Measurements from ENCODE around the gene PAGR1.
A peak's percentile ranks its signal among the peaks of the same experiment; 100 is the strongest.

PAGR1 gene

GRCh38 chr16:29852654-29853053, 36.7 kb downstream of the PAGR1 start:
- TF ChIP-seq CREB5 (CRISPR knock-in tag; IDR thresholded peaks at IDR 0.05; ENCODE audit: low read depth) (no peak), SNAI2 (CRISPR knock-in tag; IDR thresholded peaks at IDR 0.05) (no peak), ZFP30 (CRISPR knock-in tag; IDR thresholded peaks at IDR 0.05) (no peak), POU6F1 (CRISPR knock-in tag; IDR thresholded peaks at IDR 0.05; ENCODE audit: borderline replicate concordance, low read depth) (no peak), BACH2 (CRISPR knock-in tag; IDR thresholded peaks at IDR 0.05; ENCODE audit: borderline replicate concordance) (no peak), ESRRG (CRISPR knock-in tag; IDR thresholded peaks at IDR 0.05) (no peak), ZC3H10 (CRISPR knock-in tag; IDR thresholded peaks at IDR 0.05) (no peak), ZNF8 (CRISPR knock-in tag; IDR thresholded peaks at IDR 0.05) (no peak), TOX (CRISPR knock-in tag; IDR thresholded peaks at IDR 0.05; ENCODE audit: borderline replicate concordance) (no peak), ZFP3 (CRISPR knock-in tag; IDR thresholded peaks at IDR 0.05) (no peak), CSDC2 (CRISPR knock-in tag; IDR thresholded peaks at IDR 0.05) (no peak), TCF4 (CRISPR knock-in tag; IDR thresholded peaks at IDR 0.05; ENCODE audit: borderline replicate concordance) (no peak)
- TF ChIP-seq, protein P1, sequence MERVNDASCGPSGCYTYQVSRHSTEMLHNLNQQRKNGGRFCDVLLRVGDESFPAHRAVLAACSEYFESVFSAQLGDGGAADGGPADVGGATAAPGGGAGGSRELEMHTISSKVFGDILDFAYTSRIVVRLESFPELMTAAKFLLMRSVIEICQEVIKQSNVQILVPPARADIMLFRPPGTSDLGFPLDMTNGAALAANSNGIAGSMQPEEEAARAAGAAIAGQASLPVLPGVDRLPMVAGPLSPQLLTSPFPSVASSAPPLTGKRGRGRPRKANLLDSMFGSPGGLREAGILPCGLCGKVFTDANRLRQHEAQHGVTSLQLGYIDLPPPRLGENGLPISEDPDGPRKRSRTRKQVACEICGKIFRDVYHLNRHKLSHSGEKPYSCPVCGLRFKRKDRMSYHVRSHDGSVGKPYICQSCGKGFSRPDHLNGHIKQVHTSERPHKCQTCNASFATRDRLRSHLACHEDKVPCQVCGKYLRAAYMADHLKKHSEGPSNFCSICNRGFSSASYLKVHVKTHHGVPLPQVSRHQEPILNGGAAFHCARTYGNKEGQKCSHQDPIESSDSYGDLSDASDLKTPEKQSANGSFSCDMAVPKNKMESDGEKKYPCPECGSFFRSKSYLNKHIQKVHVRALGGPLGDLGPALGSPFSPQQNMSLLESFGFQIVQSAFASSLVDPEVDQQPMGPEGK (CRISPR knock-in tag; IDR thresholded peaks at IDR 0.05; ENCODE audit: borderline replicate concordance): no peak
- ATAC-seq: no peak

DNA sequence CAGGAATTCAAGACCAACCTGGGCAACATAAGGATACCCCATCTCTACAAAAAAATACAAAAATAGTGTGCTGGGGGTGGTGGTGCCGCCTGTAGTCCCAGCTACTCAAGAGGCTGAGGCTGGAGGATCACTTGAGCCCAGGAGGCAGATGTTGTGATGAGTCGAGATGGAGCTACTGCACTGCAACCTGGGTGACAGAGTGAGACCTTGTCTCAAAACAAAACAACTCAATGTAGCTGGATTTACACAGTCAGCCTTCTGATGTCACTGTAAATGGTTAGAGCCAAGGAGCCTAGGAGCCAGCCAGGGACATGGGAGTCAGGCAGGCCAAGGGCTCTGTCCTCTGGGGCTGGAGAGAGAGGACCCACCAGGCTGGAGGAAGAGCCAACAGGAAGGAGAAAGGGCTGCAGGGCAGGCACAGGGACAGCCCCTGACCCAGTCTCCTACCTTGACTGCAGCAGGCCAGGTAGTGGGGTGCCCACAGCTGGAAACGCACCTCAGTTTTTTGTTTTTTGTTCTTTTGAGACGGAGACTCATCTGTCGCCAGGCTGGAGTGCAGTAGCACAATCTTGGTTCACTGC, 38.7 kb downstream of the PAGR1 start:
- ATAC-seq: peak; percentile 23
- TF ChIP-seq GLIS3 (CRISPR knock-in tag; IDR thresholded peaks at IDR 0.05) (no peak), TOX (CRISPR knock-in tag; IDR thresholded peaks at IDR 0.05; ENCODE audit: borderline replicate concordance) (no peak), ISL1 (CRISPR knock-in tag; IDR thresholded peaks at IDR 0.05) (no peak), ESRRG (CRISPR knock-in tag; IDR thresholded peaks at IDR 0.05) (no peak), CREB5 (CRISPR knock-in tag; IDR thresholded peaks at IDR 0.05; ENCODE audit: low read depth) (no peak), SNAI2 (CRISPR knock-in tag; IDR thresholded peaks at IDR 0.05) (no peak), POU6F1 (CRISPR knock-in tag; IDR thresholded peaks at IDR 0.05; ENCODE audit: borderline replicate concordance, low read depth) (no peak), ZNF8 (CRISPR knock-in tag; IDR thresholded peaks at IDR 0.05) (no peak), ZFP30 (CRISPR knock-in tag; IDR thresholded peaks at IDR 0.05) (no peak), TCF4 (CRISPR knock-in tag; IDR thresholded peaks at IDR 0.05; ENCODE audit: borderline replicate concordance) (no peak), ZFP3 (CRISPR knock-in tag; IDR thresholded peaks at IDR 0.05) (no peak), PPARA (CRISPR knock-in tag; IDR thresholded peaks at IDR 0.05; ENCODE audit: borderline replicate concordance) (no peak)
- TF ChIP-seq, protein P1 (CRISPR knock-in tag; IDR thresholded peaks at IDR 0.05; ENCODE audit: borderline replicate concordance): no peak
- TF ChIP-seq, protein P2, sequence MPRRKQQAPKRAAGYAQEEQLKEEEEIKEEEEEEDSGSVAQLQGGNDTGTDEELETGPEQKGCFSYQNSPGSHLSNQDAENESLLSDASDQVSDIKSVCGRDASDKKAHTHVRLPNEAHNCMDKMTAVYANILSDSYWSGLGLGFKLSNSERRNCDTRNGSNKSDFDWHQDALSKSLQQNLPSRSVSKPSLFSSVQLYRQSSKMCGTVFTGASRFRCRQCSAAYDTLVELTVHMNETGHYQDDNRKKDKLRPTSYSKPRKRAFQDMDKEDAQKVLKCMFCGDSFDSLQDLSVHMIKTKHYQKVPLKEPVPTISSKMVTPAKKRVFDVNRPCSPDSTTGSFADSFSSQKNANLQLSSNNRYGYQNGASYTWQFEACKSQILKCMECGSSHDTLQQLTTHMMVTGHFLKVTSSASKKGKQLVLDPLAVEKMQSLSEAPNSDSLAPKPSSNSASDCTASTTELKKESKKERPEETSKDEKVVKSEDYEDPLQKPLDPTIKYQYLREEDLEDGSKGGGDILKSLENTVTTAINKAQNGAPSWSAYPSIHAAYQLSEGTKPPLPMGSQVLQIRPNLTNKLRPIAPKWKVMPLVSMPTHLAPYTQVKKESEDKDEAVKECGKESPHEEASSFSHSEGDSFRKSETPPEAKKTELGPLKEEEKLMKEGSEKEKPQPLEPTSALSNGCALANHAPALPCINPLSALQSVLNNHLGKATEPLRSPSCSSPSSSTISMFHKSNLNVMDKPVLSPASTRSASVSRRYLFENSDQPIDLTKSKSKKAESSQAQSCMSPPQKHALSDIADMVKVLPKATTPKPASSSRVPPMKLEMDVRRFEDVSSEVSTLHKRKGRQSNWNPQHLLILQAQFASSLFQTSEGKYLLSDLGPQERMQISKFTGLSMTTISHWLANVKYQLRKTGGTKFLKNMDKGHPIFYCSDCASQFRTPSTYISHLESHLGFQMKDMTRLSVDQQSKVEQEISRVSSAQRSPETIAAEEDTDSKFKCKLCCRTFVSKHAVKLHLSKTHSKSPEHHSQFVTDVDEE (CRISPR knock-in tag; IDR thresholded peaks at IDR 0.05): no peak

Measured in SK-N-SH treated with all-trans-retinoic acid at 6 μM for 48 hours (cell line).